ENCODE results near the gene NDUFB10.

Gene NDUFB10

GRCh38 chr16:2004795-2005517, 45.6 kb downstream of the NDUFB10 start:
- no peak for DNase-seq

- DNase-seq, result no peak
Measured at GRCh38 chr16:2005646-2006045, 46.3 kb downstream of the NDUFB10 start.

- no peak for DNase-seq
Measured at GRCh38 chr16:2006317-2006716, 47.0 kb downstream of the NDUFB10 start.

GRCh38 chr16:2007081-2007836, 47.9 kb downstream of the NDUFB10 start:
- no peak for DNase-seq

- DNase-seq, result no peak
Measured at GRCh38 chr16:2008009-2008526, 48.7 kb downstream of the NDUFB10 start.

GRCh38 chr16:2008631-2009163, 49.4 kb downstream of the NDUFB10 start:
- DNase-seq, result no peak

- DNase-seq, result no peak
Measured at GRCh38 chr16:2009164-2009711, 49.9 kb downstream of the NDUFB10 start.

- DNase-seq, result peak; percentile 53
Measured at GRCh38 chr16:2009791-2010510, 50.6 kb downstream of the NDUFB10 start, which contains the start of gene ZNF598. TSS of gene ZNF598 (minus strand) at chr16:2009821.
